GM13977 (cell line): Measurements from ENCODE around the gene TPTE2.

Experiments used
- DNase-seq: peaks from one replicate; pipeline ENCODE4 v3.0.0; 2012; ENCODE audit warnings: low spot score
- CTCF ChIP-seq: IDR thresholded peaks from 2 replicates; pipeline ENCODE4 v1.5.1; 2012; ENCODE audit warnings: mild to moderate bottlenecking, control low read depth; ENCODE audit not compliant: insufficient read depth; ENCODE audit errors: extremely low read depth, missing control alignments
- in situ Hi-C: fragments of 300-500 bp; cut with MboI; formaldehyde crosslinking; loops from one replicate; pipeline ENCODE4 v1.12.0; 2022; ENCODE audit warnings: low sequenced_read_pairs, low pct_unique_long_range_greater_than_20kb, mixed read lengths, inconsistent platforms; ENCODE audit not compliant: unreplicated experiment

TPTE2 gene

GRCh38 chr13:19601749-19602725 lies 40.7 kb upstream of the TPTE2 start:
- DNase-seq, result peak; percentile 87

GRCh38 chr13:19597523-19597922 lies 36.2 kb upstream of the TPTE2 start:
- in situ Hi-C loops, result loop anchor here (25.0 kb wide), 1 partner anchor 90 kb away; no protein-coding TSS in a partner anchor
- no peak for TF ChIP-seq CTCF
- no peak for DNase-seq

More at GRCh38 chr13:19601749-19602725, 40.7 kb upstream of the TPTE2 start:
- in situ Hi-C loops, result no loop called here
- peak; percentile 42 for TF ChIP-seq CTCF

- in situ Hi-C loops, result loop anchor here (25.0 kb wide), 1 partner anchor 90 kb away; no protein-coding TSS in a partner anchor
- DNase-seq, result peak; percentile 27
- TF ChIP-seq CTCF, result no peak
These were observed 35.6 kb upstream of the TPTE2 start for GRCh38 chr13:19596960-19597361.

GRCh38 chr13:19596086-19596485 lies 34.8 kb upstream of the TPTE2 start:
- in situ Hi-C loops, result loop anchor here (25.0 kb wide), 1 partner anchor 91 kb away; no protein-coding TSS in a partner anchor

GRCh38 chr13:19592657-19593180 lies 31.4 kb upstream of the TPTE2 start:
- DNase-seq, result no peak
- no peak for TF ChIP-seq CTCF

More at GRCh38 chr13:19596086-19596485, 34.8 kb upstream of the TPTE2 start:
- no peak for TF ChIP-seq CTCF
- DNase-seq, result no peak

GRCh38 chr13:19591864-19592263 lies 30.5 kb upstream of the TPTE2 start:
- DNase-seq, result no peak
- TF ChIP-seq CTCF, result no peak
- in situ Hi-C loops, result loop anchor here (25.0 kb wide), 1 partner anchor 95 kb away; no protein-coding TSS in a partner anchor

More at GRCh38 chr13:19592657-19593180, 31.4 kb upstream of the TPTE2 start:
- in situ Hi-C loops, result loop anchor here (25.0 kb wide), 1 partner anchor 95 kb away; no protein-coding TSS in a partner anchor
